Loucy (cell line): ENCODE measurements around the gene SLC9A4.

Experiments
- CTCF ChIP-seq: fragments of 200-600 bp; sonication (generic); conservative IDR thresholded peaks from 2 replicates; pipeline ENCODE4 v1.5.1; 2014; ENCODE audit warnings: mild to moderate bottlenecking, antibody characterized with exemption, low read length
- EZH2phosphoT487 ChIP-seq: fragments of 200-600 bp; IDR thresholded peaks from 2 replicates; pipeline ENCODE4 v1.6.1; 2018; ENCODE audit warnings: antibody characterized with exemption, mild to moderate bottlenecking, moderate library complexity, borderline replicate concordance

GRCh38 chr2:102424754-102425153 is 48.3 kb upstream of the SLC9A4 start:
- no peak for TF ChIP-seq CTCF
- no peak for TF ChIP-seq EZH2phosphoT487
